ENCODE measurements around the gene SPATA31E1.

SPATA31E1 gene

DNA sequence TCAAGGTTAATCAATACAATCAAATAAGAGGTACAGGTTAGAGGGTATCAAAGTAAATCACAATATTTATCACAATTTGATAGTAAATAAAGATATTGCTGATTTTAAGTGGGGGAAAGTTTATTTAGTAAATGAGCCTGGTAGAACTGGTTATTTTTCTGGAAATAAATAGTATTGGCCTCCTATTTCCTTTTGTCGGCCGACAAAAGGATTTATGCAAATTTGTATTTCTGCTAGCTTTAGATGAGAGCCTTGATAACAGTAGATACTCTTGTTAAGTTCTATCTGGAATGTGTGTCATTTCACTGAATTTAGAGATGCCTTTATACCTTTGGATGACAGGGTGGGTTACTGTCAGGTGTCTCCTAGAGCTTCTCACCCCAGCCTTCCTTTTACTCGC, 17.8 kb upstream of the SPATA31E1 start:
- no peak for DNase-seq

DNA sequence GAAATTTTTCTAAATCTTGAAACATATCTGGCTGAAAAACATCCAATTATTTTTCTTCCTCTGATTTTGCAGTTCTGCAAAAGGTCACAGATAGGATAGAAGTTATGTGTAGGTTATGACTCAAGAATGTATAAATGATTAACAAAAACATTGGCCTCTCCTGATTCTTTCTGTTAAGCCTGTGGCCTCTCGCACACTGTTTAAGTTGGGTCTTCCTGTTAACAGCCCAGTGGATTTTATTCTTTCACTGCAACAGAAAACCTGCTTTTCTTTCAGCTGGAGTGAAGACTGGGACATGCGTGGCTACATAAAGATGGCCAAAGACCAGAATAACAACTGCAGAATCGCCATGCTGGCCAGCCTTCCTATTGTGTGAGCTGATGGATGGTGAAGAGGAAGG, 17.1 kb upstream of the SPATA31E1 start:
- no peak for DNase-seq

DNA sequence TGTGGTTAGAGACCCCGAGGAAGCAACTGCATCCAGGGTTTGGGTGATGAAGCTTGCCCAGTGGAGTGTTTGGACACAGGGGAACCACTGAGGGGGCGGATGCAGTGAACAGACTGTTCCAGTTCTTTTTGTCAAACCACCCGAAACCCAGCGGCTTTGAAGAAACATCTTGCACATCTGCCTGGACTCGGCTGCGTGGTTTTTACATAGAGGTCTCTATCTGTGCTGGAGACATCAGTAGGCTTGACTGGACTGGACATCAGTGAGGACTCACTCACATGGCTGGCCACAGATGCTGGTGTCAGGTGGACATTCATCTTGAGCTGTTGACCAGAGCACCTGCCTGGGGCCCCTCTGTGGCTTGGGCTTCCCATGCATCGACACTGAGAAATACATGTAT, 15.3 kb upstream of the SPATA31E1 start:
- DNase-seq, result no peak

DNA sequence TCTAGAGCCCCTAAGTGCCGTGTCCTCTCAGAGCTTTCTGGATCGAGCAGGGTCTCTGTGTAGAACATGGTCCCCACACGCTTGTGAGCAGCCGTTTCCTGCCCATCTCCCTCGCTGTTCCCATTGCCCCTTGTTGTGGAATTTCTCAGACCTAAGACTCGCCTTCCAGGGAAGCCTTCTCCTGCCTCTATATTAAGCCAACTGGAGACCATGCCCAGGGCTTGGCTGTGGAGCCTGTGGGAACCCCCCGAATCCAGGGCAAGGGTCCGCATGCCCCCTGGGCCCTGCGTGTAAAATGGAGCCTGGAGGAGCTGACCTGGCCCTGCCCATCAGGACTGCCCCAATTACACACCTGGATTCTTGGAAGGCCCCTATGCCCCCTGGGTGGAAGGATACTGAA, 14.5 kb upstream of the SPATA31E1 start:
- no peak for DNase-seq

DNA sequence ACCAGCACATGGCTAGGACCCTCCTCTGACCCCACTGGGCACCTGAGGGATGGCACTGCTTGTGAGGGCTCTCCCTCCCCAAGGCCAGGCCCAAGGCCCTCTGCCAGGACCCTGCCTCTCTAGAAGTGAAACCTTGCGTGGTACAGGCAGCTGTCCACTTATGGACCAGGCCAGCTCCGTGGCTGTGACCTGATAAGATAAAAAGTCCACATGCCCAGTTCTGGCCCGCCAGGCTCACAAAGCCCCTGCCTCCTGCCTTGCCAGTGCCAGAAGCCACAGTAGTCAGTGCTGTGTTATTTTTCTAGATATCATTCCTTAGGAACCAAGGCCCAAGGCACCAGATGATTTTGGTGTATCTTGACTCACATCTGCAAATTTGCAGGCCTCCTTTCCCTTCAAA, 14.0 kb upstream of the SPATA31E1 start:
- no peak for DNase-seq

DNA sequence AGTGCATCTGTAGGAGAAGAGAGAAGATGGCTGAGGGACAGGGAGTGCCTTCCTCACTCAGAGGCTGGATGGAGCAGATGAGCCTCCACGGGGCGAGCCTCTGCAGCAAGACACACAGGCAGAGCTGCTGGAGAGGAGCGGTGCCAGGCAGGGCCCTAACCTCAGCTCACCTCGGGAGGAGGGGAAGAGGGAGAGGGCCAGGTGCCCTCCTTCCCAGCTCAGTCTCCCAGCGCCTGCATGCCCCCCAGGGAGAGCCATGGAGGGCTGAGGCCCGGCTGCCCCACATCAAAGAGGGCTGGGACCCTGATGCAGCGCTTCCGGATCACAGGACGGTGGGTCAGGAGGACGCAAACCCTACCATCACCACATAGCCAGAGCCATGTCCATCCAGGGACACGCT, 13.6 kb upstream of the SPATA31E1 start:
- no peak for DNase-seq

DNA sequence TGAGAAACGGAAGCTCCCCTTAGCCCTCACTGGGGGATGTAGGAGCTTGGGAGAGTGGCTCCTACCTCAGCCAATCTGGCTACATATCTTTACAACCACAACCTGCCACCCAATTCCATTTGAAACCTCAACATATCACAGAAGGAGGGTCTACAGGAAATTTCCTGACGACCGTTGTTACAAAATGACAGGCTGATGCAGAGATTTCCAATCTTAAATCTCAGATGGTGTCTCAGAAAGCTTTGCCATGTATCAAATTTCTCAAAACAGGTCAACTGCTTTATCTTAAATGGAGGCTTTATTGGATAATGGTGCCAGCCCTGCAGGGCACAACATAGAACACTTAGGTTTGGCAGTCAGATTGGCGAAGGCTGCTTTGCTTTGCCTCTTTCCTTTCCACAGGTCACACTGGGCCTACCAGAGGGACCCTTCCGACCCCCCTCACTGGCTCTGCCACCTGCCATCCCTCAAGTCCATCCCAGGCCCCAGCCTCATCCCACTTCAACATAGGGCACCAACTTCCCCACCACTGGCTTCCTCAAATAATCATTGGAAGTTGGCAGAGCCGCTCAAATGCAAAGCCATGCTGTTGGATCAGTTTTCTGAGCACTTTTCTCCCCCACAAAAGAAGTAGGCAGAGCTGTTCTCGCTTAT, 11.1 kb upstream of the SPATA31E1 start:
- DNase-seq, result no peak

DNA sequence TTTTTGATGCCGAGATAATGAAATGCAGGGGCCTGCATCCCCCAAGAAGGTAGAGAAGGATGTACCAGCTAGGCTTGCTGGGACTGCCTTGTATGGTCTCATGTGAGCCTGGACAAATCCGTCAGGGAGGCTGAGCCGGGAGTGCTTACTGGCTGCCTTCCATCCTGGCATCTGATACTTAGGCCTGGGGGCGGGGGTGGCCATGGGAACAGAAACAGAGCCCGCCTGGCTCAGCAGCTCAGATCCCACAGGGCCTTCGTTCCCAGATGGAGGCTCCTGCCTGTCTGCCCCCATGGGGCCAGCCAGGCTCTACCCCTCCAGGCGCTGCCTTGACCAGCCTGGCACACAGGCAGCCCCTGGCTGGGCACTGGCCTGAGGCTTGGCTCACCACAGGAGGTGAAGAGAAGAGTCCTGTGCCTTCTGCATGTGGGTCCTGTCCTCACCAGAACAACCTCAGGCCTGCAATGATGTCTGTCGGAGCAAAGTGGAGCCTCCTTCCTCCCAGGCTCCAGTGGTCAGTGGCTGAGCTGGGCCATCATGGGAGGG, 10.5 kb upstream of the SPATA31E1 start:
- DNase-seq, result no peak

DNA sequence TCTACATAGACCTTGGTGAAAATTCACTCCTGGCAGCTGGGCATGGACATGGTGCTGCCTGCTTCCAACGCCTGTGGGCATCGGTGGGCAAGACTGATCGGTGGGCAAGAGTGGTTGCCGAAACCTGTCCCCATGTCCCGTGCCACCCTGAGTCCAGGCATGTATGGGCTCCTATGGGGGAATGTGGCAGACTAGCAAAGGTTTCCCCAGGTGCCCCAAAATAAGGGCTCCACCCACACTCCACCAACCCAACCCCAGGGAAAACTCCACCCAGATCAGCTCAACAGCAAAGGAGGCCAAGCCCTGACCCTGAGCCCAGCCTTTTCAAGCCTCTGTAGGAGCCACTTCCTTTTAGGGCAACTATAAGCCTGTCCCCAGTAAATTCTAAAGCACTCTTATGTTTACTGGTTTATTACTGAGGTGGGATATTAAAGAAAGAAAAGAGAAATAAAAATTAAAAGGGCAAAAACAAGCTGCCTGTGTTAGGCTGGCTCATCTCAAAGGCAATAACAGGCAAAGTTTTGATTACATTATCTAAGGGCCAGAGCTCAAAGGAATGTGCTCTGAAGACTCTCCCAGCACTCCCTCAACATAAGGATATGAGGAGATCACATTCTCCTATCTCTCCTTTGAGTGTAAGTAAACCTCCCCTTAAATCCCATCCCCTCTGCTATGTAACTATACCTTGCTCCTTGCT, 8.9 kb upstream of the SPATA31E1 start:
- DNase-seq, result no peak

DNA sequence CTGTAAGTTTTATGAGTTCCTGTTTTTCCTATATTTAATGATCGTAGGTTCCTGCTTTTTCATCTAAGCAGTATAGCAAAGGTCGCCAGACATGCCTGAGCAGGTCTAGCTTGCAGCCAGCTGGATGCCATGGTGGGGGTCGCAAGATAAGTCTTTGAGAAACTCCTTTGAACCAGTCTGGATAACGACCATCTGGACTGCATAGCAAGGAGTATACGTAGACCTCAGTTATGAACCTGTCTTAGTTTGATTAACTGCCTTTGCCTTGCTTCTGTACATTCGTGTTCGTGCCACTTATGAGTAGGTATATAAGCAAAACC, 8.4 kb upstream of the SPATA31E1 start:
- no peak for DNase-seq

DNA sequence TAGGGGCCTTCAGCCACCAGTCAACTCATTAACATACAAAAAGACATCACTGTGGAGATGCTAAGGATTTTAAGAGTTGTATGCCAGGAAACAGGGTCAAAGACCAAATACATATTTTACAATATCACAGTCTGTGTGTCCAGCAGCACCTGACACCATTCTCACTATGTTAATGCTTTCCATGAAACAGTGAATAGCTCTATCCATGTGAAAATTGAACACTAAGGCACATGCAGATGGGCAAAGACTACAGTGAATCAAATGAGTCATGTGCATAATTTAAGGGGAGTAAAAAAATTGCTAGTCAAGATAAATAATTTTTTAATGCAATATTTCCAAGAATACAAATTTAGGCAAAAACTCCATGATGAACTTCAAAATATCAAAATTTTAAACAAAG, 7.6 kb upstream of the SPATA31E1 start:
- no peak for DNase-seq

DNA sequence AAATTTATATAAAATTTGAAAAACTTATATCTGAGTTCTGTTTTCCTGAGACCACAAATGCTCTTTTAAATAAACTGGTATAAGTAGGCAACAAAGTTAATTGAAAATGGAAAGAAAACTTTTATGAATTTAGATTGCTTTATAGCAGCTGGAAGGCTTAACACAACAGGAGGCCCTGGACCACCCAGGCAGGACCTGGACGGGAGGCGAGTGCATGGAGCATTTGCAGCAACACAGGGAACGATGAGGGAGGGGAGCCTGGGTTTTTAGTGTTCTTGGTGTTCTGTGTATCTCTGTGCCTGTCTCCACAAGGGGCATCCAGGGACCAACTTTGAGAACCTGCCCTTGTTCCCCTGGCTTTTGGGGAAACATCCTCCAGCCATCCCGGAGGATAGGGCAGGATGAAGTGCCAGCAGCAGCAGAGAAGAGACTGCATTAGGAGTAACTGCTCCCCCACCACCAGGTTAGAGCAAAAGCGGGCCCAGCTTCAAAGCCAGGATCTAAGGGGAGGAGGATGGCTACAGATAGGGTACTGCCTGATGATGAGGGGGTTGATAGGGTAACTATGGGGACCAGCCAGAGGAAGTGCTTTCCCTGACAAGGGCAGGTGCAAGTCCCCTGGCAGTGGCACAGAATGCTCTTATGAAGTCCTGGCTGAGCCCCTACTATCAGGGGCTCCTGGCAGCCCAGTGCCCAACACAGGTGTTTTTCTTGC, 6.7 kb upstream of the SPATA31E1 start:
- no peak for DNase-seq

DNA sequence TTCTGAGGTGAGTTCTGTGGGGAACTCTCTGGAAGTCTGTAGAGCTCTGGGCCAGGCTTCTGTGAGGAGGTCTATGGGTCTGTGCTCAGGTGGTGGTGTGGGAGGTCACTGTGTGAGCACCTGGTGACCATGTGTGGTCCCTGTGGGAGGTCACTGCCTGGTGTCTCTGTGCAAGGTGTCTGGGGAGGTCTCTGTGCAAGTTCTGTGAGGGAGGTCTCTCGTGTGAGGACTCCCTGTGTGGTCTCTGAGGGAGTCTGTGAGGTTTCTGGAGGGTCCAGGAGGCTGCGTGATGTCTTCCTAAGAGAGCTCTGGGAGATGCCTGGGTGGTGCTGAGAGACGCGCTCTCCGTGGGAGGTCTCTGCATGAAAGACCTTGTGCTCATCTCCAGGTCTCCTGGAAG, 6.0 kb upstream of the SPATA31E1 start:
- no peak for DNase-seq

DNA sequence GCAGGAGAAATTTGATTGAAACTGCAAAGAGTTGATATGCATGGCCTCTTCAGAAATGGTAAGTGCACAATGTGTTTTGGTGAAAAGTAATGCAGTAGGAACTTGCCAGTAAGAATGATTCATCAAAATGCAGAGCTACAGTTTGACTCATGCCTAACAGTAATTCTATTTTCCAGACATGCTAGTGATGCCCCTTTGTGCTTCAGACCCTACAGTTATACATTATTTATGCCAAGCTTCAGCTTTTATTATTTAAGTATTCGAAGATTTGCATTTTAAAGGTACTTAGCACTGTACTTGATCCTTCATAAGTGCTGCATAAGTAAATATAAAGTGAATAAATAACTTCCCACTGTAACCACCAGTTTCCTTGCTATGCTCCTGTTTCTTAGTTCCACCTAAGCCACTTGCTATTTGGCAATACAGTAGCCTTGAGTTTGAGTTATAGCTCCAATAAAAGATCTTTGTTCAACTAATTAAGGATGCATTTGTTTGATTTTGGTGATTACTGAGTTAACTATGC, 3.6 kb upstream of the SPATA31E1 start:
- DNase-seq, result no peak

DNA sequence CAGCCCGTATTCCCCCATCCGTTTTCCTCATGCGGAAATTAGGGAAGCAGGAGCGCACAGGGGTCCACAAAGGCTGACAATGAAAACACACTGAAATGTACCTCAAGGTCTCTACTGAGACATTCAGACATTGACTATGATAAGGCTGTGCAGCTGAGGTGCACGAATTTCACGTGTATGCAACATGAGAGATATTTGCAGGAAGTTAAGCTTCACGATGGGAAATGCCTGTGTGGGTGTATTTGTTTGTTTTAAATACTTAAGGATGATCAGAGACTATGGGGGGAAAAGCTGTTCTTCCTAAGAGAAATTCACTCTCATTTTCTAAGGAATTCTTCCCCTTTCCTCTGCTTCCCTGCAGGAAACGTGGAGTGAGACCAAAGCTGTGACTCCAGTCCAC, 2.6 kb upstream of the SPATA31E1 start:
- no peak for DNase-seq

DNA sequence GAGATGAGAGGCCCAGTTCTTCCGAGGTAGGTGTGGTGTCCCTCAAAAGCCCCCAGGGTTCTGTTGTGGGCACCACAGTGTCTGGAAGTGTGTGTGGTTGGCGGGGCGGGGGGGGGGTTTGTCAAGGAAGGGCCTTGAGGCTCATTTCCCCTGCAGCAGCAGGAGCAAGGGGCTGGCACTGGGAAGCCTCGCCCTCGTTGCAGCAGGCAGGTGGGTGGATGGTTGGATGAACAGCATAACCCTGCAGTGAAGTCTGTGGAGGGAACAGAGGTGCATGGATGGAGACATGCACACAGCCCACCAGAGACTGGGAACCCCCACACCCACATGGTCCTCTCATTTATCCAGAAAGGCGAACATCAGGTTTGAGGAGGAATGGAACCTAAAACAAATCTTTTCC, 2.0 kb upstream of the SPATA31E1 start:
- DNase-seq, result no peak

DNA sequence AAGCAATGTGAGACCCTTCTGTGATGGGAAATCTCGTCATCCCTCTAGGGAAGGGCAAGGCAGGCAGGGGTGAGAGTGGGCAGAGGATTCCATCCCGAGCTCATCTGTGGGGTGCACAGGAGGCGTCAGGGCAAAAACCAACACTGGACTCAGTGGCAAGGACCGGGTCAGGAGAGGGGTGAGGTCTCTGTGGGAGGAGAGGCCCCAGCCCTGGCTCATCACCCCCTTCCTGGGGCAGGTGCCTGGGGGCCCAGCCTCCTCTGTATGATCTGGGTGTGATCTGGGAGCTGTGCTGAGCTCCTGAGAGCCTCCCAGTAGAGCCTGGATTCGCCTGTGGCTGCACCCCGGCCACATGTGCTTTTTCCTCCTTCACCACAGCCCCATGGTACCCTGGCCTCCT, 597 bp downstream of the SPATA31E1 start:
- no peak for DNase-seq

DNA sequence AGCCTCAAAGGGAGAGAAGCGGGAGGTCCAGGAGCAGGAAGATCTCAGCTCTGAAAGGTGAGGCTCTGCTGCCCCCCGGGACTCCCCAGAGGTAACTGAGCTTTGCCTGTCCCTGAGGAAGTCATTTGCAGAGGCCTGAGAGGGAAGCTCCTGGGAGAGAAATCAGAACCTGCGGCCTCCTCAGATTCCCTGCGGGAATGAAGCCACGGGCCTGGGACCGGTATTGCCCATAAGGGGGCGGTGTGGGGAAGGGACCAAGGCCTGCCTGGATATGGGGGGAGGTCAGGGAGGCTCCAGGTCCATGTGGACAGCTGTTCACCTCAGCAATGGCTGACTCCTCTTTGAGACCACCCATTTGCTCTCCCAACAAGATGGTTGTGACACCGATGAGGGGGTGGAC, 1.3 kb downstream of the SPATA31E1 start:
- DNase-seq, result no peak

DNA sequence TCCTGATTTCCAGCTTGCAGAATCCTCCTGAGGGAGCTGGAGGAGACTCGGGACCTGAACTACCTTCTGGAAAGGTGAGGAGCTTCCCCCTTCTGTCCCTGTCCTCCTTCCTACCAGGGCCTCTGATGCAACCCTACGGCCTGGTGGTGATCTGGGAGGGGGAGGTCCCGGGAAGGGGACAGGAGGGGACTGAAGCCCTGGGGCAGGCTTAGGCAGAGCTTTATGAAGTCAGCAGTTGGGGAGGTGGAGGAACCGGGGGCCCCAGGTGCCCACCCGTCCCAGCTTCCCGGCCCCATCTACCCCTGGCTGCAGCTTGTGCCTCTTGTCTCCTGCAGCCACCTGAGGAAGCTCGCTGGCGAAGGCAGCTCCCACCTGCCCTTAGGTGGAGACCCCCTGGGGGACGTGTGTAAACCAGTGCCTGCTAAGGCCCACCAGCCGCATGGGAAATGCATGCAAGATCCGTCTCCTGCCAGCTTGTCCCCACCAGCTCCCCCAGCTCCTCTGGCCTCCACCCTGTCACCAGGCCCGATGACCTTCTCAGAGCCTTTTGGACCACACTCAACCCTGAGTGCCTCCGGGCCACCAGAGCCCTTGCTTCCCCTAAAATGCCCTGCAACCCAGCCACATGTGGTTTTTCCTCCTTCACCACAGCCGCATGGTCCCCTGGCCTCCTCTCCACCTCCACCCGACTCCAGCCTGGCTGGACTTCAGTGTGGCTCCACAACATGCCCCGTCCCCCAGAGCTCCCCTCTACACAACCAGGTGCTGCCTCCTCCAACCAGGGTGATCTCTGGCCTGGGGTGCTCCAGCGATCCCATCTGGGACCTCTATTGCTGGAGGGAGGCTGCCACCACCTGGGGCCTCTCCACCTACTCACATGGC, 2.1 kb downstream of the SPATA31E1 start:
- no peak for DNase-seq

DNA sequence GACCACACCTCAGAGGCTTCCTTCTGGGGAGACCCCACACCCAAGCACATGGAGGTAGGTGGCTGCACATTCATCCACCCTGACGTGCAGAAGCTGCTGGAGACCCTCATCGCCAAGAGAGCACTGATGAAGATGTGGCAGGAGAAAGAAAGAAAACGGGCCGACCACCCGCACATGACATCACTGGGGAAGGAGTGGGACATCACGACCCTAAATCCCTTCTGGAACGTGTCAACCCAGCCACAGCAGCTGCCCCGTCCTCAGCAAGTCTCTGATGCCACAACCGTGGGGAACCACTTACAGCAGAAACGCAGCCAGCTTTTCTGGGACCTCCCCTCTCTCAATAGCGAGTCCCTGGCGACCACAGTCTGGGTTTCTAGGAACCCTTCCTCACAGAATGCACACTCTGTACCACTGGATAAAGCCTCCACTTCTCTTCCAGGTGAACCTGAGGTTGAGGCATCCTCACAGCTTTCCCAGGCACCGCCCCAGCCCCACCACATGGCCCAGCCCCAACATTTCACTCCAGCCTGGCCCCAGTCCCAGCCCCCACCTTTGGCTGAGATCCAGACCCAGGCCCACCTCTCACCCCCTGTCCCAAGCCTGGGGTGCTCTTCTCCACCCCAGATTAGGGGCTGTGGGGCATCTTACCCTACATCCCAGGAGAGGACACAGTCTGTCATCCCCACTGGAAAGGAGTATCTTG, 3.0 kb downstream of the SPATA31E1 start:
- DNase-seq, result no peak

DNA sequence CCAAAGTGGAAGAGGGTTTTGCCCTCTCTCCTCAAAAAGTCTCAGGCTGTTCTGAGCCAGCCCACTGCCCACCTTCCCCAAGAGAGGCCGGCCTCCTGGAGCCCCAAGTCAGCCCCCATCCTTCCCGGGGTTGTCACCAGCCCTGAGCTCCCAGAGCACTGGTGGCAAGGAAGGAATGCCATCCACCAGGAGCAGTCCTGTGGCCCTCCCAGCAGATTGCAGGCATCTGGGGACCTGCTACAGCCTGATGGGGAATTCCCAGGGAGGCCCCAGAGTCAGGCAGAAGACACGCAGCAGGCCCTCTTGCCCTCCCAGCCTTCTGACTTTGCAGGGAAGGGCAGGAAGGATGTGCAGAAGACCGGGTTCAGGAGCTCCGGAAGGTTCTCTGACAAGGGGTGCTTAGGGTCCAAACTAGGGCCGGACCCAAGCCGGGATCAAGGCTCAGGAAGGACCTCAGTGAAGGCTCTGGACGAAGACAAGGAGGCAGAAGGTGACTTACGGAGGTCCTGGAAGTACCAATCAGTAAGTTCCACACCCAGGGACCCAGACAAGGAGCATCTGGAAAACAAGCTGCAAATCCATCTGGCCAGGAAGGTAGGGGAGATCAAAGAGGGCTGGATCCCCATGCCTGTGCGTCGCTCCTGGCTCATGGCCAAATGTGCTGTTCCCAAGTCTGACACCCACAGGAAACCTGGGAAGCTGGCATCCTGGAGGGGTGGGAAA, 3.7 kb downstream of the SPATA31E1 start:
- no peak for DNase-seq

All from cerebellar nuclear complex (tissue), 1 donor.